Measurements from ENCODE around the gene RAB31.
"Not testable (repeated sequence)": the region's sequence is repeated elsewhere in the genome, so short reads cannot be mapped to it uniquely, and the experiment has no call there.

Gene RAB31

DNA sequence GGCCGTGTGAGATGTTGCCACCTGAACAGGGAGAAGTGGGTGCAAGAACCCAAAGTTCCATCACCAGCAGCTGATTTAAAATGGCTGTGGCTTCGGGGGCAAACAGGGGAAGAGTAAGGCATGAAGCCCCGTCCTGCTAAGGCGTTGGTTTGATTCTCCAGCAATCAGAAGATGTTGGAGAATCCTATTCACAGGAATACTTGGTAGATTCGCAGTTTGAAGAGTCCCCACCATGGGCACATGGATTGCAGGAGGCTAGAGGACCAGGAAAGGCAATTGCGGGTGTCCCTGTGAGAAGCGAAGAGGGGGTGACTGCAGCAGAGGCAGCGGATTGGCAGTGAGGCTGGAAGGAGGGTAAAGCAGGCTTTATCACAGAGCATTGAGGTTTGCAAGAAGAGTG, 131.1 kb downstream of the RAB31 start:
- DNase-seq (ENCODE audit: low read depth in 2 of 2) = no peak

DNA sequence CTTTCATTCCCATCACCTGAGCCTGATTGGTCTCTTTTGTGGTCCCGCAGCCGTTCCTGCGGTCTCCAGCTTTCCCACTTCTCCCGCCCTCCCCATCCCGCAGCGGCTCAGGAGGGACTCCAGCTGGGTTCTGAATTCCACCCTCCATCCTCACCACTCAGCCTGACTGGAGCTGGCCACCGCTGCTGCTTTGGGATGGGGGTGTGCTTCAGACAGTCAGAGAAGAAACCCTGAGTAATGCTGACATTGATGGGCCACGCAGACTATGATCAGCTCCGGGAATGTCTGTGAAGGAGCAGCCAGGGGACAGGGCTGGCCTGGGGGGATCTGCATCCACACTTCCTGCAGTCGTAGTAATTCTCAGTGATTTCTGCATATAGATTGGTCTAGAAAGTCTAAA, 131.8 kb downstream of the RAB31 start:
- no peak for DNase-seq (ENCODE audit: low read depth in 2 of 2)

DNA sequence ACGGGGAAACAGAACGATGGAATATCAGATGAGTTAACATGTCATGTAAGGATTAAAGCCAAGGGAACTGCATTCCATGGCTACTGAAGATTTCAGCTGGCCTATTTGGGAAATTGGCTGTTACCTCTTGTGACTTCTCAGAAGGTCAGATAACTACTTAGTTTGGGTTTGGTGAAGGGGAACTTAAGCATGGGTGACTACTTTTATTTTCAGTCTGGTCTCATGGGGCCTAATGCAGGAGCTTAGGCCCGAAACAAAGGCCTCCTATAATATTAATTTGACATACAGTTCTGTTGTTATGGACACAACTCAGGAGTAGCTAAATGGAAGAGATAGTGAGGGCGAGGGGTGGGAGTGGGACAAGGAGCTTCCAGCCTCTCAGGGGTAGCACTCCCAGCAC, 133.7 kb downstream of the RAB31 start:
- DNase-seq (ENCODE audit: low read depth in 2 of 2) = no peak

DNA sequence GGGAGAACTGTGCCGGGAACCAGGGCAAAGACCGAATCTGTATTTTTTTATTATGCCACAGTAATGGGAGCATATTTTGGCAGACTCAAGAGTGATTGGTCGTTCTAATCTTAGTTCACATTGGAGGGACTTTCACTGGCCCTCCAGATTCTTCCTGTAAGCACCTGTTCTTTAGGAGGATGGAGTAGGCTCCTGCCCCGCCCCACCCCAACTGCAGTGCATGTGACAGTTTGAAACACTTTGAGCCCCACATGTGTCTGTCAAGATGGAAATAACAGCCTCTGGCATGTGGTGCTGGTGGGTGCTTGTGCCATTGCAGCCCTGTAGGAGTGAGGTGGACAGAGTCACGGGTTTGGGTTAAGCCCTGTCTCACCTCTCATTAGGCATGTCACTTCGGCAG, 134.3 kb downstream of the RAB31 start:
- no peak for DNase-seq (ENCODE audit: low read depth in 2 of 2)

DNA sequence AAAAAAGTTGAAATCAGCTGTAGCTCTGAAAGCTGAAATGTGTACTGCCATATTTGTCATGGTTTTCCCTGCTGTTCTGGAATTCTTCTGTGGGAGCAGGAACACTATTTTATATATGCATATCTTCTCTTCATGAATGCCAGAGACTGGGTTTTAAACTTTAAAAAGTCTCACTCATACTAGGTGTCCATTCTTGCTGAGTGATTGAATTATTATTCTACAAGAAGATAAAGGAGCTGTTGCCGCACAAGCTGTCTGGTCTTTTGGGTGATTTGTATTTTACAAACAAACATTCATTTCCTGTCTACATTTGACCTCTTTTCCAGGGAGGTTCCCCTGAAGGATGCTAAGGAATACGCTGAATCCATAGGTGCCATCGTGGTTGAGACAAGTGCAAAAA, 137.2 kb downstream of the RAB31 start:
- no peak for DNase-seq (ENCODE audit: low read depth in 2 of 2)

DNA sequence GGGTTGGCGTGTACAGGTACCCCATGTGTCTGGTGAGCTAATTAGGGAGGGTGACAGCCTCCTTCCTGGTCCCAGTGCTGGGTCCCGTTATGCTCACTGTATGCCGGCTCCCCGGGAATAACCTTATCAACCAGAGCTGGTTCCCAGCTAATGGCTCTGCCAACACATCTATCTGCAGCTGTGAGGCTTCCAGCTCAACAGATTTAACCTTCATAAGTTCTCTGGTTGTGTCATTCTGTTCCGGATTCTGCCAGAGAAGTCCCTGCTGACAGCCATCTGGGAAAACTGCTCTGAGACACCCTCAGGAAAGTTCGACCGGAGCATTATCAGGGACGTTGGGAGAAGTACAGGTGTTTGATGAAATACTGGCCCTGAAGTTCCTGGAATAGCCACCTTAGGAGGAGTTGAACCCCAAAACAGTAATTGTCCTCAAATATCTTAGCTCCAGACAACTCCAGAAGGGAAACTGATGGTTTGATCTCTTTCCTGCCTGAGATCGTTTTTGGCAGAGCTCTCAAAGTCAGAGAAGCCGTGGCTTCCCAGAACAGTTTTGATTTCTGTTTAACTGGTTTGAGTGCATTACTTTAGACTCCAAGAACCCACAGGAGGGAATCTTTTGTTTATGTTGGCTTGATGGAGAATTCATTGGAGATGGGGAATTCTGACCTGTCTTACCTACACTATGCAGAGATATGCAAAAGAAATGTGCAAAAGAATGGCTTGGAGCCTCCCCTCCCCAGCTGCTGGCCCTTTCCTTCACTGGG, 138.2 kb downstream of the RAB31 start:
- DNase-seq (ENCODE audit: low read depth in 2 of 2) = no peak

DNA sequence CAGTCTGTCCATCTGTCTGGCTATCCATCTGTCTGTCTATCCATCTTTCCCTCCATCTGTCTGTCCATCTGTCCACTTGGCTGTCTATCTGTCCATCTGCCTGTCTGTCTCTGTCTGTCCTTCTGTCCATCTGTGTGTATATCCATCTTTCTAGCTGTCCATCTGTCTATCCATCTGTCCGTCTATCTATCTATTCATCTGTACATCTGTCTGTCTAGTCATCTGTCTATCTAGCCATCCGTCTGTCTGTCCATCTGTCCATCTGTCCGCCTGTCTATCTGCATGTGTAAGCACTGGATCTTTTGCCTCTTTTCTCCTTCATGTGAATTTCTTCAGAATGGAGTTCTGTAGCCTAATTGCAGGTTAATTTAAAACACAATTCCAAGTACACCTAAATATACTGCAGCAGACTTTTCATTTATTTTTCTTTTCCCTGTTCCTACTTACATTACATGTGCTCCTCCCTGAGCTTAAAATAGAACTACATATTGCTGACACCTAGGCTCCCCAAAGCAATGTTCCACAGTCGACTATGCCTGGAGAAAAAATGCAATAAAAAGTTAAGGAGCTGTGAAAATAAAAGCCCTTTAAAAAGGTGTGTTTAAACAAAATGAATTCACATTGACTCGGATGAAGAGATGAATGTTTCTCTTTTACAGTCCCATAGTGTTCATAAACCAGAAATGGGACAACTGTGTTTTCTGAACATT, 140.2 kb downstream of the RAB31 start:
- DNase-seq (ENCODE audit: low read depth in 2 of 2) = no peak

DNA sequence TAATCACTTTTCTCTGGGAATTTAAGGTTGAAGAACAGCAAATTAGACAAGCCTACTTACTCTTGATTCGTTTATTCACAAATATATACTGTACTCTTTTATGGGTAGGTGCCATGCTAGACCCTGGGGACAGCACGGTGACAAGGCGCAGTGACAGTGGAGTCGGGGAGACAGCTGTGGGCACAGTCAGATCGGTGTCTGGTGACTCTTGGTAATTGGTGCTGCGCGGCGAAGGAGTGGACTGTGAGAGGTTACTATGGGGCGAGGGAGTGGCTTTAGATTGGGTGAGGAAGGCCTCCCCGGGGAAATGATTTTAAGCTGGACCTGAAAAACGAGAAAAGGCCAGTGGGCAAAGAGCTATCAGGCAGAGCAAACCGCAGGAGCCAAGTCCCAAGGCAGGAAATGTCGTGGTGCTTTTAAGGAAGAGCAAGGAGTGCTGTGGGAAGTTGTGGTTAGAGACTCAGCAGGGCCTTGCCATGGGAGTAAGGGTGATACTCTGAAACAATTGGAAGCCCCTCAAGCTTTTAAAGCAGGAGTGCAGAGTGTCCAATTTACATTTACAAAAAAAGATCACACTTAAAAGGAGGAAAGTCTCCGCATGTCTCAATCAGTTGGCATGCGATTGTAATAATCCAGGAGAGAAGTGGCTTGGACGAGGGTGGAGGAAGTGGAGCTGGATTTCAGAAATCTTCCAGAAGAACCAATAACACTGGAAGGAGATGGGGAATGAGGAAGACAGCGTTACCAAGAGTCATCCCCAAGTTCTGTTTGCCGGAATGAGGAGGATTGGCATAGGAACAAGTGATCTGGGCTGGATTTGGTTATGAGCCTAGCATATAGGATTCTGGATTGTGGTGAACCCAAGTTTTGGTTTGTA, 141.5 kb downstream of the RAB31 start:
- no peak for DNase-seq (ENCODE audit: low read depth in 2 of 2)

DNA sequence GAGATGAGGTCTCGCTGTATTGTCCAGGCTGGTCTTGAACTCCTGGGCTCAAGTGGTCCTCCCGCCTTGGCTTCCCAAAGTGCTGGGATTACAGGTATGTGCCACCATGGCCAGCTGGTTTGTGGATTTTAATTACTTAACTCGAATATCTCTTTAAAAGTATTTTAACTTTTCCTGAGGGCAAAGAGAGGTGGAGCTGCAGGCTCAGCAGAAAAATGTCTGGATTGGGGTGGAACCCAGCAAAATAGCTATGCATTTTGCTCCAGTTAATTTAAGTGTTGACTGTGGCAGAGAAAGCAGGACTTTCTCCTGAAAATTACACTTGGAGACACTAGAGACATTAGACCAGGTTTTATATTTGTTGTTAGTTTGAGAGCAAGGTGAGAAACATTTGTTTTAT, 142.2 kb downstream of the RAB31 start:
- no peak for DNase-seq (ENCODE audit: low read depth in 2 of 2)

DNA sequence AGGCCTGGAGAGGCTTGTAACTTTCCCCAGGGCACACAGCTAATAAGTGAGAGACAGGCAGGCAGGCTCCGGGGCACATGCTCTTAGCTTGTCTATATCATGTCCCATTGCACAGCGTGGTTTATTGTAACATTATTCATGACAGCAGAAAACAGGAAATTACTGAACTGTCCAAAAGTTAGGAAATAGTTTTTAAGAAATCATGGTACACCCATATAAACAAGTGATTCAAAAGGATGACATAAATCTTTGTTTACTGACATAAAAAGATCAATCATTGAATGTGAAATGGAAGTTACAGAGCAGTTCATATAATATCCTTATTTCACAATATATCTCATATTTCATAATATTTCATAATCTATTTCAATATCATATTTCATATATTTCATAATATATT, 143.4 kb downstream of the RAB31 start:
- no peak for DNase-seq (ENCODE audit: low read depth in 2 of 2)

DNA sequence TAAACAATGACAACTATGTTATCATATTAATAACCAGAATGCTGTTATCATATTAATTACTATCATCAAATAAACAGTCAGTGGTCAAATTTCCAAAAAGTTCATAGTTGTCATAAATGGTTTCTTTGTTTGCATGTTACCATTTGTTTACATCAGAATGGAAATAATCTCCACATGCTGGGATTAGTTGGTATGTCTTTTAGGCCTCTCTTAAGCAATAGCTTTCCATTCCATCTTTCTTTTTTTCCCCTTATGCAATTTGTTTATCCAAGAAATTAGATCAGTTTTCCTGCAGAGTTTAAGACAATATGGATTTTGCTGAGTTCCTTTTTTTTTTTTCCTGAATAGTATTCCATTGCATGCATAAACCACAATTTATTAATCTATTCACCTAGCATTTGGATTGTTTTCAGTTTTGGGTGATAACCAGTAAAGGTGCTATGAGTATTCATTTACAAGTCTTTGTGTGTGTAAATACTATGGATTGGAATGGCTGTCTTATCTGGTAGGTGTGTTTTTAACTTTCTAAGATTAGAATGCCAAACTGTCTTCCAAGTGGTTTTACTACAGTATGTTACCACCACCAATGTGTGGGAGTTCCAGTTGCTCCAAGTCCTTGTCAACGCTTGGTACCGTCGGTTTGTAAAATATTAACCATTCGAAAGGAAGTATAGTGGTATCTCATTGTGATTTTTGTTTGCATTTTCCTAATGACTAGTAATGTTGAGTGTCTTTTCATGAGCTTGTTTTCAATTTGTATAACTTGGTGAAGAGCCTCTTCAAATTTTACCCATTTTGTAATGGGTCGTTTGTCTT, 144.4 kb downstream of the RAB31 start:
- no peak for DNase-seq (ENCODE audit: low read depth in 2 of 2)

DNA sequence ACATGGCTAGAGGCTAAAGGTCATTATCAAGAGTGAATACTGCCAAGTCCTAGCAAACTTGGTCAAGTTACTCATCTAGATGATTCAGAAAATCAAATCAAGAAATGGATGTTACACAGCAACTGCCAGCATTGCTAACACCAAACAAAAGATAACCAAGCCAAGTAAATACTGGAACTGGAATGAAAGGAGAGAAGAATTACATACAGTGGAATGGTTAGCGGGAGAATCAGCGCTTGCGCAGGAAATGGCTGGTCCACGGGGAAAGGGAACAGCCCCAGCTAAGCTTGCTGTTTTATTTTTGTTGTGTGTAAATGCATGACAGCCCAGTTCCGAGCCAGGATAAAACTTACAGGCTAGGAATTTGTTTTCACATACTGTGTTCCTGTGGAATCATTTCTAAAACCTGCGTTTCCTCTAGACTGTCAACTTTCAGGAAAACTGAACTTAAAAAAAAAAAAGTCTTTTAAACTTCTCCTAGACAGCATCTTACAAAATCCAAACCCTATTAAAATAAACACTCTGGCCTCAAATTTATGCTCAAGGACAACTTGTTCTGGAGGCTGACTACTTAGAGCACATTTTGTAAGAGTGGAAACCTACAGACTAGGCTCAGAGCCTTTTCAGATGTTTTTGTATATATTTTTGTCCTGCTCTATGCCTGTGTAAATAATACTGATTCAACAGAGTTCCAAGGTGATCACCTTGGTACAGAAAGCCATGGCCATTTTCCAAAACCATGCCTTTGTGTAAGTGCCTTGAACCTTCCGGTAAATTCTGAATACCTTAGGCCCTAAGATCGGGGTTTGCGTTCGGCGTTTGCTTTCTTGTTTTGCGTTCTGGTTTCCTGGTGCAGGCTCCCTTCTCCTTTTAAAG, 146.9 kb downstream of the RAB31 start:
- DNase-seq (ENCODE audit: low read depth in 2 of 2) = no peak

DNA sequence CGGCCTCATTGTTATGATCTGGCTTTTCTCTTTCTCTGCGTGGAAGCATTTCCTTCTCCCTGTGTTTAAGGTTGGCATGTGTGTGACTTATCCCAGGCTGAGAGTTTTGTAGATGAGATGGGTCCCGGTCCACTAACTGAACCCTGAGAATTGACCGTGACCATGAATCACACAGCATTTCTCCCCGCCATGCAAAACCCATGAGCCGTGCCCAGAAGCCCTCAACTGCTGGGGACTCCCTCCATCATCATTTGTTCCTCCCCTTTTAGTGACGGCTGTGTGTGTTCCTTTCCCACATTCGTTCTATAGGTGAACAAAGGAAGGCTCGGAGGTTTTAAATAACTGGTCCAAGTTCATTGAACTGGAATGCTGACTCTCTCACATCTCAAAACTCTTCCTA, 147.6 kb downstream of the RAB31 start:
- DNase-seq (ENCODE audit: low read depth in 2 of 2) = no peak

DNA sequence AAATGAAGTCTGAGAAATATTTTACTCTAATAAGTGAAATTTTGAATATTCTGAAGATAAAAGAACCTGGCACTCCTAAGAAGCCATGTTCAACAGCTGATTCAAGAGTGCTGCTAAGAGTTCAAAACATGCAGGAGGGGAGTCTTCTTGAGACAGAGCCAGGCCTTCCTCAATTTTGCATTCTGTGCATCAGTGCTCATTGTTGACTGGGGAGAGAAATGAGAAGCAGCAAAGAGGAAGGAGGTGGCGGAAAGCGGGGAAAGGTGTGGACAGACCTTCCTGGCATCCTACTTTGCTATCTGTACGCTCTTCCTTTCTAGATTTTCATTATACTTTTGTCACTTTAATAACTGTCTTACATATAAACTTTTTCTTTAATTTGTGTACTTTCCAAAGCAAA, 148.0 kb downstream of the RAB31 start:
- DNase-seq (ENCODE audit: low read depth in 2 of 2) = no peak

DNA sequence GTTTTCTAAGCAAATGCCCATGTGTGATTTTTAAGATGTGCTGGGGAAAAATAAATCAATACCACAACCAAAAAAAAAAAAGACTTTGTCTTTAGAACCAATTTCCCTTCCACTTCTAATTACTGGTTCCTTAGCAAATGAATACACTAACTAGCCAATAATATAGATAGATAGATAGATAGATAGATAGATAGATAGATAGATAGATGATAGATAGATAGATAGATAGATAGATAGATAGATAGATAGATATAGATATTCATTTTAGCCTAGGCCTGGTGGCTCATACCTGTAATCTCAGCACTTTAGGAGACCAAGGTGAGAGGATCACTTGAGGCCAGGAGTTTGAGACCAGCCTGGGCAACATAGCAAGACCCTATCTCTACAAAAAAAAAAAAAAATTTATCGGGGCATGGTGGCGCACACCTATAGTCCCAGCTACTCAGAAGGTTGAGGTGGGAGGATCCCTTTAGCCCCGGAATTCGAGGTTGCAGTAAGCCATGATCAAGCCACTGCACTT, 149.4 kb downstream of the RAB31 start:
- DNase-seq (ENCODE audit: low read depth in 2 of 2) = not testable (repeated sequence)

DNA sequence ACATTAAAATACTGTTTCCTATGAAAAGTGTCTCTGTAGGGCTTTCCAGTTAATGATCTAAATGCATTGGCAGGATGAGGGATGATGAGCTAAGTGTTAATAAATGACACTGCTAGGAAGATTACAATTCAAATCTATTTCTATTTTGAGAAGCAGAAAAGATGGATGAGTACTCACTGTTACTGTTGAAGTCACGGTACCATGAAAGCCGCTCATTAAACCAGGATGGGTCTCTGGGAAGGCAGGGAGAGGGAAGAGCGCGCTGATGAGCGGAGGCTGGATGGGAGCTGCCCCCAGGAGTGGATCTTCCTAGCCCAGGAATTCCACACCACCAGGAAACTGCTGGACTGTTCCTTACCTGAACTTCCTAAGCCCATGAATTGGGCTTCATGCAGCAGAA, 150.5 kb downstream of the RAB31 start:
- DNase-seq (ENCODE audit: low read depth in 2 of 2) = no peak

DNA sequence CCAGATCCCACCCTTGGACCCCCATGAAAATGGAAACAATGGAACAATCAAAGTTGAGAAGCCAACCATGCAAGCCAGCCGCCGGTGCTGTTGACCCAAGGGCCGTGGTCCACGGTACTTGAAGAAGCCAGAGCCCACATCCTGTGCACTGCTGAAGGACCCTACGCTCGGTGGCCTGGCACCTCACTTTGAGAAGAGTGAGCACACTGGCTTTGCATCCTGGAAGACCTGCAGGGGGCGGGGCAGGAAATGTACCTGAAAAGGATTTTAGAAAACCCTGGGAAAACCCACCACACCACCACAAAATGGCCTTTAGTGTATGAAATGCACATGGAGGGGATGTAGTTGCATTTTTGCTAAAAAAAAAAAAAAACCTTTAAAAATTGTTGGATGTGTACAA, 151.1 kb downstream of the RAB31 start:
- DNase-seq (ENCODE audit: low read depth in 2 of 2) = no peak

DNA sequence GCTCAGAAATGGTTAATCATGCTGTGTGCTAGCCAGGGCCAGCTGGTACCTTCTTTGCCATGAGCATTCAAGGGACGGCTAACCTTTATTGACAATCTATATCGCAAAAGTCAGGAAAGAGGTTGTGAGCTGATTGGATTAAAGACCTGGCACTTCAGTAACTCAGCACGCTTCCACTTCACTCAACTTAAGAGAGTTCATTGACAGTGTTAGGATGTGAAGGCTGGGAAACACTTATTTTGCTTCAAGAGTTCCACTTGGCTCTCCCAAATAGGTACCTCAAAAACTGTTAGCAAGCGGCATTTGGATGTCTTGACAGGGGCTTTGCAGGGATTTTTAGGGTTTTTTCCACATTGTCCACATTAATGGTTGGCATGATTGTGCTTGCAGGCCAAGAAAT, 152.6 kb downstream of the RAB31 start:
- no peak for DNase-seq (ENCODE audit: low read depth in 2 of 2)

DNA sequence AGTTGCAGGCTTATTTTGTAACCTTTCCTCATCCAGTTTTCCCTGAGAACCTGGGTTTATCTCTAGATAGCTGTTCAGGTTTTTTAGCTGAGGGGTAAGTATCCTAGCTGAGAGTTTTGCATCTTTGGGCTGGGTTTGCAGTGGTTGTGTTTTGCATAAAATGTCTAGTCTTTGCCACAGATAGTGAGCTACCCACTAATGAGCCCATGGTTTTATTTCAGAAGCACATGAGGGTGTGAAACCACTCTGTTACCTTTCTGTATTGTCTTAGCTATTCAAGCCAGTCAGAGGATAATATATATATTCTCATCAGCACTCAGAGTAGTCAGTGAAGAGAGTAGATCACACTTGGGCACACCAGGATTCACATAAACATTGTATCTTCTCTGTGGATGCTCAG, 153.1 kb downstream of the RAB31 start:
- DNase-seq (ENCODE audit: low read depth in 2 of 2) = no peak

DNA sequence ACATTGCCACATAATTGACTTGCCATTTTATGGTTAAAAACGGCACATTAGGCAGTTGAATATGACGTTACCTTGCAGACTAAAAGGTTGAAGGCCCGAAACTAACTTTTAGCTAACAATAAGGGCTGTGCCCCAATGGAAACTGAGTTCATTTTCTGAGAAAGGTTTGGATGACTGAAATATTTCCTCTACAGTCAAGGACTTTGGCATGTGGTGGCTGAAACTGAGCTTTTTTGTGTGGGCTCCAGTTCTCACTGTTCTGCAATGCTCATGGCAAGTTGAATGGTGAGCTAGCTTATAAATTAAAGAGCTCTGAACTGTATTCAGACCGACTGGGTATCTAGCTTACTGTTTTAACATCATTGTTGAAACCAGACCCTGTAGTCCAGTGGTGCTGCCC, 153.8 kb downstream of the RAB31 start:
- no peak for DNase-seq (ENCODE audit: low read depth in 2 of 2)

DNA sequence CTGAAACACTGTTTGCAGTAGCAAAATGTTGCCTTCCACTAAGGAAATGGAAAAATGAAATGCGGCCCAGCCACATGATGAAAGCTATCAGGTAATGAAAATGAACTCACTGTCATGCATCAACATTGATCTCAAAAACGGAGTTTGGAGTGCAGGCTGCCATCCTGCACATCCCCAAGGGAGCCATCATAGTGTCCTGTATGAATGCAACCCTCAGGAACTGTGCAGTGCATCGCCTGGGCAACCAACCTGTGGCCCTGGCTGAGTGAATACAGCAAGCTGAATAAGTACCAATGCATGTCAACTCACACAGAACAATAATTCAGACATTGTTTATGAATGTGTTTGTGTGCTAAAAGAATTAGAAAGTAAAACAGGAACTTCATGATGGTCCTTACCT, 154.6 kb downstream of the RAB31 start:
- no peak for DNase-seq (ENCODE audit: low read depth in 2 of 2)
